Measurements from ENCODE around the gene TCTN3.

The TCTN3 gene

DNA sequence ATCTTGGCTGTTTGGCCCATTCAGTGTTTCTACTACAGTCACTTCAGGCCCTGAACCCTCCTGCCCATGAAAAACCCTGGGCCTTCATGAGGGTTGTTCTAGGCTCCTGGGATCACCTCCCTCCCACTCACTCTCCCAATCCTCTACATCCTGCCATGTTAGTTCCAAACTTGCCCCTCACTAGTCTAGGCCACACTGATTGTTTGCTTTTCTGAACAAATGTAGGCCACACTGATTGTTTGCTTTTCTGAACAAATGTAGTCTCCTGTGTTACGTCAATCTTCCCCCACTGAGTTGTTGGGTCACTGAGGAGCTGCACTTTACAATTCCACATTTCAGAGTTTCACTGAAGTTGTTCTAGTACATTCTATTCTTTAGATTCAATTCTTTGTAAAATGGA, 31.9 kb downstream of the TCTN3 start:
- no peak overlapping the region for H3K4me3 ChIP-seq (ENCODE audit: control insufficient read depth, low read depth, low read length)
- TF ChIP-seq, protein P1, sequence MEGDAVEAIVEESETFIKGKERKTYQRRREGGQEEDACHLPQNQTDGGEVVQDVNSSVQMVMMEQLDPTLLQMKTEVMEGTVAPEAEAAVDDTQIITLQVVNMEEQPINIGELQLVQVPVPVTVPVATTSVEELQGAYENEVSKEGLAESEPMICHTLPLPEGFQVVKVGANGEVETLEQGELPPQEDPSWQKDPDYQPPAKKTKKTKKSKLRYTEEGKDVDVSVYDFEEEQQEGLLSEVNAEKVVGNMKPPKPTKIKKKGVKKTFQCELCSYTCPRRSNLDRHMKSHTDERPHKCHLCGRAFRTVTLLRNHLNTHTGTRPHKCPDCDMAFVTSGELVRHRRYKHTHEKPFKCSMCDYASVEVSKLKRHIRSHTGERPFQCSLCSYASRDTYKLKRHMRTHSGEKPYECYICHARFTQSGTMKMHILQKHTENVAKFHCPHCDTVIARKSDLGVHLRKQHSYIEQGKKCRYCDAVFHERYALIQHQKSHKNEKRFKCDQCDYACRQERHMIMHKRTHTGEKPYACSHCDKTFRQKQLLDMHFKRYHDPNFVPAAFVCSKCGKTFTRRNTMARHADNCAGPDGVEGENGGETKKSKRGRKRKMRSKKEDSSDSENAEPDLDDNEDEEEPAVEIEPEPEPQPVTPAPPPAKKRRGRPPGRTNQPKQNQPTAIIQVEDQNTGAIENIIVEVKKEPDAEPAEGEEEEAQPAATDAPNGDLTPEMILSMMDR (IDR thresholded peaks at IDR 0.05; ENCODE audit: control insufficient read depth, insufficient read depth, low read depth, low read length, missing control alignments): no peak
- DNase-seq (ENCODE audit: low read depth): no peak

DNA sequence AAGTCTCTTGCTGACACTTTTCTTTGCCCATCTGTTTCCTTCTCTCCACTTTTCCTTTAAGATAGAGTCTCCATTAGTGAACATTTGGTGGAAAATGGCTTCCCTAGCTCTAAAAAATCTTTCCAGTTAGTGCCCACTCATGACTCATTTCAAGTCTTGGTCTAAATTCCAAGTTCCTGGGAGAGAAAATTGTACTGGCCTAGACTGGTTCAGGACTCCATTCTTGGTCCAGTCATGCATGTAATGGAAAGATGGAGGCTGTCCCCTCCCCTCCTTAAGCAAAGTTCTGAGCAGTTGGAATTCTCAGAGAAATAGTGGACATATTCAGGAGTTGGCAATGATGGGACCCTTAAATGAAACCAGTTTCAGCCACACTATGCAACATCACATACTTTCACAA, 33.4 kb downstream of the TCTN3 start:
- TF ChIP-seq, protein P1 (IDR thresholded peaks at IDR 0.05; ENCODE audit: control insufficient read depth, insufficient read depth, low read depth, low read length, missing control alignments): no peak
- DNase-seq (ENCODE audit: low read depth): peak; percentile 21
- H3K4me3 ChIP-seq (ENCODE audit: control insufficient read depth, low read depth, low read length): no peak overlapping the region

DNA sequence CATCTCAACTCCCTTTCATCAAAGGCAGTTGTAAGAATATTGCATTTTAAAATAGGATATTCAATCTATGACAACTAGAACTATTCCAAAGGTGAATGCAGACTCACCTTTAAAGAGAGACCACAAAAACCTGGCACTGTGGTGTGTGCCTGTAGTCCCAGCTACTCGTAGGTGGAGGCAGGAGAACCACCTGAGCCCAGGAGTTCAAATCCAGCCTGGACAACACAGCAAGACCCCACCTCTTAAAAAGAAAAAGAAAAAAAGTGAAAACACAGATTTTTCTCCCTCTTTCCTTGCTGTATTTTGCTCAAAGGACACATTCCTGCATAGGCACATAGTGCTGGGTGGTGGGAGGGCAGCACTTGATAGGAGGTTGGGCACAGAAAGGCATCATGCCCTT, 36.5 kb downstream of the TCTN3 start:
- no peak for DNase-seq (ENCODE audit: low read depth)
- TF ChIP-seq, protein P1 (IDR thresholded peaks at IDR 0.05; ENCODE audit: control insufficient read depth, insufficient read depth, low read depth, low read length, missing control alignments): no peak
- H3K4me3 ChIP-seq (ENCODE audit: control insufficient read depth, low read depth, low read length): no peak overlapping the region

- TF ChIP-seq, protein P1 (IDR thresholded peaks at IDR 0.05; ENCODE audit: control insufficient read depth, insufficient read depth, low read depth, low read length, missing control alignments): no peak
- peak; percentile 54 for DNase-seq (ENCODE audit: low read depth)
- H3K4me3 ChIP-seq (ENCODE audit: control insufficient read depth, low read depth, low read length): peak within 1 kb of the TSS; percentile 87
Measured at GRCh38 chr10:95656291-95657164, 37.2 kb downstream of the TCTN3 start, which contains the start of gene ALDH18A1. TSS of gene ALDH18A1 (minus strand) at chr10:95656711. CDS start at chr10:95653377, 3,334 bp downstream.

DNA sequence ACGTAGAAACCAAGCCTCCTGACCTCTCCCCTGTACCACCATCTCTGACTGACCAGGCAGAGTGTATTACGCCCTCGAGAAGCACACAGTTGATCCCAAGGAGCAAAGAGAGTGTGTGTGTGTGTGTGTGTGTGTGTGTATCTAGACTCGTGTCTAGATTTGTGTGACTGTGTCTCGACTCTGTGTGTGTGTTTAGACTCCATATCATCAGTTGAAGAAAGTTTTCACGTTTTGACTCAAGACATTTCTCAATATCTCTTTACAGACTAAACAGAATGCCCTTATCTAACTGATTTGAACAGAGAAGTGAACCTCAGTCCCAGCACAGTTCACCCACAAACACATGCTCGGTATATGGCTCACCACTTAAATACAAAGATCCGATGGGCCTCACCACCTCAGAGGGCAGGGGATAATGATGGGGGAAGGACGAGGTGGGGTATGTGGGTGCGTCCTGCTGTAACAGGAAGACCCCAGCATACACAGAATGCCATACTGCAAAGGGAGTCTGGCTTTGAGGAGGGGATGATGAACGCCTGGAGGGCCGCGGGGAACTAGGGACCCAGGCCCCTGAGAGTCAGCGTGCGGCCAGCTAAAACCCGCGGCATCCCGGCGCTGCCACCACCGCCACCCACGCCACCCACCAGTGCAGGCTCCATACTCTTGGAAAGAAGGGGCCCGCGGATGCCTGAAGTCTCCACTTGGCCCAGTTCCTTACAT, 38.0 kb downstream of the TCTN3 start:
- peak overlapping the region; percentile 87 for H3K4me3 ChIP-seq (ENCODE audit: control insufficient read depth, low read depth, low read length)
- TF ChIP-seq, protein P1 (IDR thresholded peaks at IDR 0.05; ENCODE audit: control insufficient read depth, insufficient read depth, low read depth, low read length, missing control alignments): no peak
- no peak for DNase-seq (ENCODE audit: low read depth)

- H3K4me3 ChIP-seq (ENCODE audit: control insufficient read depth, low read depth, low read length): no peak overlapping the region
- DNase-seq (ENCODE audit: low read depth): no peak
- TF ChIP-seq, protein P1 (IDR thresholded peaks at IDR 0.05; ENCODE audit: control insufficient read depth, insufficient read depth, low read depth, low read length, missing control alignments): no peak
Measured at GRCh38 chr10:95653895-95654294, 39.8 kb downstream of the TCTN3 start.
